GM10248 (cell line): ENCODE data around the gene SLC6A1.

Experiments
- CTCF ChIA-PET: fragments of 300-600 bp; sonication (Branson Sonifier 250); formaldehyde crosslinking; extraction: SDS; loops from one replicate; lab custom pipeline; 2021; ENCODE audit warnings: antibody characterized with exemption; lab: Yijun Ruan, JAX
- POLR2A ChIA-PET: fragments of 350-650 bp; sonication (Branson Sonifier 250); formaldehyde crosslinking; extraction: SDS; loops from one replicate; lab custom pipeline; 2020; ENCODE audit warnings: antibody characterized with exemption; lab: Yijun Ruan, JAX
- DNase-seq: peaks from one replicate; pipeline ENCODE4 v3.0.0; 2012; ENCODE audit errors: extremely low spot score
- TF ChIP-seq, protein P1 (sequence below): IDR thresholded peaks from 2 replicates; pipeline ENCODE4 v1.5.1; 2012; ENCODE audit warnings: mild to moderate bottlenecking, low read depth; ENCODE audit errors: extremely low read depth, missing control alignments, control extremely low read depth

Gene SLC6A1

DNA sequence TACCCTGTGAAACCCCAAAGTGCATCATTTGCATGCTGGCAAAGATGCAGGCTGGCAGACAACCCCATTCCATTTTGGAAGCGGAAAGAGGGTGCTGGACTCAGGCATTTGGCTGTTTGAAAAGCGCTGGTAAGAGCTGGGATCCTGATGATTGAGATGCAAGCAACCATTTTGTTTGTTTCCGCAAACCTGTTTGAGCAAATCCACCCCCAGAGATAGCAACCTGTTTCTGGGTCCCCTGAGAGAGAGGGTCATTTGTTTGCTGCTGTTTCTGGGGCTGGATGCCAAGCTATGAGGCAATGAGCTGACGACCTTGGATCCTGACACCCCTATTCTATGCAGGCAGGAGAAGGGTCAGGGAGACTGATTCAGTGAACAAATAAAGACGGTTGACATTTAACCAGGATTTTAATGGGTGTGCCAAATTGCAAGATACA is 9.8 kb downstream of the SLC6A1 start:
- ChIA-PET CTCF (interaction anchor here (1.1 to 1.8 kb wide), 3 partner anchors 18 to 57 kb away, joined by 3 to 5 read pairs (median 3); no protein-coding TSS in a partner anchor), POLR2A (no interaction called here)
- TF ChIP-seq, protein P1, sequence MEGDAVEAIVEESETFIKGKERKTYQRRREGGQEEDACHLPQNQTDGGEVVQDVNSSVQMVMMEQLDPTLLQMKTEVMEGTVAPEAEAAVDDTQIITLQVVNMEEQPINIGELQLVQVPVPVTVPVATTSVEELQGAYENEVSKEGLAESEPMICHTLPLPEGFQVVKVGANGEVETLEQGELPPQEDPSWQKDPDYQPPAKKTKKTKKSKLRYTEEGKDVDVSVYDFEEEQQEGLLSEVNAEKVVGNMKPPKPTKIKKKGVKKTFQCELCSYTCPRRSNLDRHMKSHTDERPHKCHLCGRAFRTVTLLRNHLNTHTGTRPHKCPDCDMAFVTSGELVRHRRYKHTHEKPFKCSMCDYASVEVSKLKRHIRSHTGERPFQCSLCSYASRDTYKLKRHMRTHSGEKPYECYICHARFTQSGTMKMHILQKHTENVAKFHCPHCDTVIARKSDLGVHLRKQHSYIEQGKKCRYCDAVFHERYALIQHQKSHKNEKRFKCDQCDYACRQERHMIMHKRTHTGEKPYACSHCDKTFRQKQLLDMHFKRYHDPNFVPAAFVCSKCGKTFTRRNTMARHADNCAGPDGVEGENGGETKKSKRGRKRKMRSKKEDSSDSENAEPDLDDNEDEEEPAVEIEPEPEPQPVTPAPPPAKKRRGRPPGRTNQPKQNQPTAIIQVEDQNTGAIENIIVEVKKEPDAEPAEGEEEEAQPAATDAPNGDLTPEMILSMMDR = no peak
- no peak for DNase-seq

DNA sequence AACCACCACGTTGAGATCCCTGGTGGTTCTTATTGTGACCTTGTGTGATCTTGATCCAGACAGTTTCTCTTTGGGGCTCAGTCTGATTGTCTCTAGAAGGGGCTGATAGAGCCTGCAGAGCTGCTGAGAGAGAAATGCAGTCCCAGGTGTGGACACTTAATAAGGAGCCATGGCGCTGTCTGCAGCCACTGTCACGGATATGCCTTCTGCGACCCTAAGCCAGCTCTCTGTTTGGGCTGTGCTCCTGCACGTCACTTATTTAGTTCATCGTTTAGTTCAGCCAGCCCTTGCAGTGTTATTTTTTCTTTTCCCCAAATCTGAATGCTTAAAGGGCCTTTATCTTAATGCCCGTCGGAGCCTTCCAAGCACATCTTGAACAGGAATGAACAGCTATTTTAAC is 12.0 kb downstream of the SLC6A1 start:
- TF ChIP-seq, protein P1 = no peak
- DNase-seq = no peak
- ChIA-PET POLR2A (no interaction called here), CTCF (no interaction called here)

- CTCF ChIA-PET = no interaction called here
- DNase-seq = no peak
- POLR2A ChIA-PET = no interaction called here
- TF ChIP-seq, protein P1 = no peak
Observed at GRCh38 chr3:11005686-11006256, 13.2 kb downstream of the SLC6A1 start.

- CTCF ChIA-PET = no interaction called here
- TF ChIP-seq, protein P1 = no peak
- POLR2A ChIA-PET = no interaction called here
- no peak for DNase-seq
Observed at GRCh38 chr3:11006986-11007933, 14.7 kb downstream of the SLC6A1 start.

DNA sequence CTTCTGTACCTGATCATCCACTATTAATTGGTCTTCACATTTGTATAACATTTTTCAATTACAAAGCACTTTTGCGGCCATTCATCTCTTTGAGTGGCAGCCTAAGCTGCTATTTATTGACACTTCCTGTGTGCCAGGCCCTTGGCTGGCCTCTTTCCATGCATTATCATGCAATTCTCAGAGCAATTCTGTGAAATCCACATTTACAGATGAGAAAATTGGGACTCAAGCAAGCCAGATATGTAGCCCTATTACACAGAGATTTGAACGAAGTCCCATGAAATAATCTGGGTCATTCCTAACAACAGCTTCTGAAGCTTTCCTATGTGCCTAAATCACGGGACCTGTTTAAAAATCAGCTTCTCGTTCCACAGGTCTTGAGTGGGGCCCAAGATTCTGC is 17.4 kb downstream of the SLC6A1 start:
- ChIA-PET POLR2A (no interaction called here), CTCF (interaction anchor here (0.8 to 1.4 kb wide), 2 partner anchors 12 to 13 kb away, joined by 3 to 8 read pairs; no protein-coding TSS in a partner anchor)
- TF ChIP-seq, protein P1 = no peak
- DNase-seq = no peak

- ChIA-PET CTCF (interaction anchor here (0.8 to 1.4 kb wide), 2 partner anchors 12 kb away, joined by 3 to 8 read pairs; no protein-coding TSS in a partner anchor), POLR2A (no interaction called here)
- TF ChIP-seq, protein P1 = no peak
- DNase-seq = no peak
Observed at GRCh38 chr3:11010426-11011165, 18.0 kb downstream of the SLC6A1 start.
